GM21717 (cell line): ENCODE results near the gene MYADM.
"Not testable (repeated sequence)": the region's sequence is repeated elsewhere in the genome, so short reads cannot be mapped to it uniquely, and the experiment has no call there.

Experiments
- ATAC-seq: cut with Tn5 transposase; IDR thresholded peaks from one replicate; pipeline ENCODE4 v1.9.1; 2021; ENCODE audit warnings: mild to moderate bottlenecking, moderate library complexity; ENCODE audit not compliant: unreplicated experiment

The MYADM gene

DNA sequence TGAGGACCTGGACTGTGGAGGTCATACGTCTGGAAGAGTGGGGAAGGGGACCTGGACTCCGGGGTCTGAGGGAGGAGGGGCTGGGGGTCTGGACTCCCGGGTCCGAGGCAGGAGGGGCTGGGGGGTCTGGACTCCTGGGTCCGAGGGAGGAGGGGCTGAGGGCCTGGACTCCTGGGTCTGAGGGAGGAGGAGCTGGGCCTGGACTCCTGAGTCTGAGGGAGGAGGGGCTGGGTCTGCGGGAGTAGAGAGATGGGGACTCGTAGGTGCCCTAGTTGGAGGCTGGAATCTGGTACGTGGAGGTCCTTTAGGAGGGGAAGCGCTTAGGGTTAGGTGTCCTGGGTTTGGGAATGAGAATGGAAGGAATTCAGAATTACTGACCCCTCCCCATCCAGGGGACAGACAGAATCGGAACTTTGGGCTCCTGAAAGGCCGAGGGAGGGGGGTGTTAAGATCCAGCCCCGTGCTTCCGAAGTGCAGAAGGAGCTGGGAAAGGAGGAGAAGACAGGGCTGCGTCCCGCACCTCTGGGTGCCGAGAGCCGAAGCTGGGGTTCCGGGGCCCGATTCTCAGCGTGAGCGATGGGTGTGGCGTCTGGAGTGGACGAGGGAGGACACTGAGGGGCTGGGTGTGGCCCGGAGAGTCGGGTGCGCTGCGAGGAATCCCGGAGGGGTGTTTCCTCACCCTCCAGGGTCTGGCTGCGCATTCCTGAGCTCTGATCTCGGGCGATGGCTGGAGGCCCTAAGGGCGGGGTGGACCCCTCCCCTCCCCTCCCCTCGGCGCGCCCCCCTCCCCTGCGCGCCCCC is 608 bp downstream of the MYADM start:
- no peak for ATAC-seq

DNA sequence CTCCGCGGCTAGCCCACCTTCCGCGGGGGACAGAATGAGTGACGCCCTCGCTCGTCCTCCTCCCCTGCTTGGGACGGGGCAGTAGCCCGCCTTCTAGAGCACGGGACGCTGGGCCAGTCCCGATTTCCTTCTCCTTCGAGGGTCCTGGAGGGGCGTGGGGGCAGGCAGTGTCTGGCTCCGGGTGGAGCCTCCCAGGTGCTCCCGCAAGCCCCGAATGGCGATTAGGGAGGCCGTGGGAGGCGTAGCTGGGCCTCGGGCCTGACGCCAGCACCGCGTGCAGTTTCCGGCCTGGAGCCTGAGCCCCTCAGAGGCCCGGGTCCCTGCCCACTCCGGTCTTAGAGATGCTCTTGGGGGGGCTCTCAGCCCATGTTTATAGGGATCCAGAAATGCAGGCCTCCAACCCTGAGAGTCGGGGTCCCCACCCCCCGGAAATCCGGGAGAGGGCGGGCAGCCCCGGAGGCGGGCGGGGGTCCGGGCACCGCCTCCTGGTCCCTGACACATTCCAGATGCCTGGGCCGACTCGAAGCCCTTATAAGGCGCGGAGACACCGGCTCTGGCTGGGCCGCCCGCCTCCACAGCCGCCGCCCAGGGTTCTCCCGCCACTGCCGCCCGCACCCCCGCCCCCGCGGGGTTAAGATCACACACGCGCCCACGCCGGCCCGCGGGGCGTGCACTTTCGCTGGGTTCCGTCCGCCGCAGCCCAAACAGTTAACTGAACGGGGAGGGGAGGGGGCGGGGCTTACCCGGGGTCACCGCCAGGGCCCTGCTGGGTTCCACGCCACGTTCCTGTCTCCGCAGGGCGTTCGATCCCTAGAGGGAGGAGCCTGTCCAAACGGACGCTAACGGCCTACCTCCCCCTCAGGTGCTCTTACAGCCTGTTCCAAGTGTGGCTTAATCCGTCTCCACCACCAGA is 1.5 kb downstream of the MYADM start:
- ATAC-seq = no peak

DNA sequence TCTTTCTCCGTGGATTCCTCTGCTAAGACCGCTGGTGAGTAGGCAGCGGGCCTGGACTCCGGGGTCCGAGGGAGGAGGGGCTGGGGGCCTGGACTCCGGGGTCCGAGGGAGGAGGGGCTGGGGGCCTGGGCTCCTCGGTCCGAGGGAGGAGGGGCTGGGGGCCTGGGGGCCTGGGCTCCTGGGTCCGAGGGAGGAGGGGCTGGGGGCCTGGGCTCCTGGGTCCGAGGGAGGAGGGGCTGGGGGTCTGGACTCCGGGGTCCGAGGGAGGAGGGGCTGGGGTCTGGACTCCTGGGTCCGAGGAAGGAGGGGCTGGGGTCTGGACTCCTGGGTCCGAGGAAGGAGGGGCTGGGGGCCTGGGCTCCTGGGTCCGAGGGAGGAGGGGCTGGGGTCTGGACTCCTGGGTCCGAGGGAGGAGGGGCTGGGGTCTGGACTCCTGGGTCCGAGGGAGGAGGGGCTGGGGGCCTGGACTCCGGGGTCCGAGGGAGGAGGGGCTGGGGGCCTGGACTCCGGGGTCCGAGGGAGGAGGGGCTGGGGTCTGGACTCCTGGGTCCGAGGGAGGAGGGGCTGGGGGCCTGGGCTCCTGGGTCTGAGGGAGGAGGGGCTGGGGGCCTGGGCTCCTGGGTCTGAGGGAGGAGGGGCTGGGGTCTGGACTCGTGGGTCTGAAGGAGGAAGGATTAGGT is 2.3 kb downstream of the MYADM start:
- not testable (repeated sequence) for ATAC-seq

DNA sequence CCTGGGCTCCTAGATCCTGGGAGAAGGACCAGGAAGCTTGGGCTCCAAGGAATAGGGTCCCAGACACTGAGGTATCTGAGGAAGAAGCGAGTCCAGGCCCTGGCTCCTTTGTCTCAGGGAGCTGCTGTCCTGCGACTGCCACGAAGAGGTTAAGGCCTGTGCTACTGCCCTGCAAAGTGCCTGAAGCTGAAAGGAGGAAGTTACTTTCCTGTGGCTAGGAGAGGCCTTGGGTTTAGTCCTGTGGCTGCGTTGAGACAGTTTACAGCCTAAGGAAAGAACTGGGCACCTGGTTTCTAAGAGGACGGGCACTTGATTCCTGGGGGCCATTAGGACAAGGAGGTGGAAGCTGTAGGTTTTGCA is 2.8 kb downstream of the MYADM start:
- no peak for ATAC-seq

DNA sequence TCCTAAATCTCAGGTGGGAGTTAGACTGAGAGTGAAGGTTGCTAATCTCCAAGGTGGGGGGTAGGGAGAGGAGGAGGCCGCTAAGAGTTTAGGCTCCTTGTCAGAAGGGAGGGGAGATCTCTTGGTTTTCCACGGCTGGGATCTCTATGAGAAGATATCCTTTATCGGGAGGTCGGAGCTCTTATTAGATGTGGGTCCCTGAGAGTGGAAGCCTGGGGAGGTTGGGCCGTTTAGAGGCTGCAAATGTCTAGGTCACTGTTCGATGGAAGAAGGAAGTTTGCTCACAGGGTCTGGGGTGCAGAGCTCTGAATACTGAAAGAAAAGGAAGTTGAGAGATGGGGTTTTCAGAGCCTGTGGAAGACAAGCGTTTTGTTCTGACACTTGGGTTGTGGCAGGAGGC is 3.8 kb downstream of the MYADM start:
- no peak for ATAC-seq

DNA sequence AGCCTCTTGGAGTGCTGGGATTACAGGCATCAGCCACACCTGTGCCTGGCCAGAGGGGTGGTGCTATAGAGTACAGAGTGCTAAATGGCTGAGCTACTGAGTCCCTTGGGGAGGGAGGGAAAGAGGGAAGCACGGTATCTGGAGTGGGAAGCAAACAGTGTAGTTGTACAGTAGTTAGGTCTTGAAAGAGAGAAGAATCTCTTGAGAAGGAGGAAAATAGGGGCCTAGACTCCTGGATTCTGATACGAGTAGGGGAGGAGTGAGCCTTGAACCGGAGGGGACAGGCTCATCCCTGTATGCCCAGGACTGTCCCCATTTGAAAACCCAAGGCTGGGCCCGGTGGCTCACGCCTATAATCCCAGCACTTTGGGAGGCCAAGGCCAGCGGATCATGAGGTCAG is 5.1 kb downstream of the MYADM start:
- no peak for ATAC-seq

DNA sequence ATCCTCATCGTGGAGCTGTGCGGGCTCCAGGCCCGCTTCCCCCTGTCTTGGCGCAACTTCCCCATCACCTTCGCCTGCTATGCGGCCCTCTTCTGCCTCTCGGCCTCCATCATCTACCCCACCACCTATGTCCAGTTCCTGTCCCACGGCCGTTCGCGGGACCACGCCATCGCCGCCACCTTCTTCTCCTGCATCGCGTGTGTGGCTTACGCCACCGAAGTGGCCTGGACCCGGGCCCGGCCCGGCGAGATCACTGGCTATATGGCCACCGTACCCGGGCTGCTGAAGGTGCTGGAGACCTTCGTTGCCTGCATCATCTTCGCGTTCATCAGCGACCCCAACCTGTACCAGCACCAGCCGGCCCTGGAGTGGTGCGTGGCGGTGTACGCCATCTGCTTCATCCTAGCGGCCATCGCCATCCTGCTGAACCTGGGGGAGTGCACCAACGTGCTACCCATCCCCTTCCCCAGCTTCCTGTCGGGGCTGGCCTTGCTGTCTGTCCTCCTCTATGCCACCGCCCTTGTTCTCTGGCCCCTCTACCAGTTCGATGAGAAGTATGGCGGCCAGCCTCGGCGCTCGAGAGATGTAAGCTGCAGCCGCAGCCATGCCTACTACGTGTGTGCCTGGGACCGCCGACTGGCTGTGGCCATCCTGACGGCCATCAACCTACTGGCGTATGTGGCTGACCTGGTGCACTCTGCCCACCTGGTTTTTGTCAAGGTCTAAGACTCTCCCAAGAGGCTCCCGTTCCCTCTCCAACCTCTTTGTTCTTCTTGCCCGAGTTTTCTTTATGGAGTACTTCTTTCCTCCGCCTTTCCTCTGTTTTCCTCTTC is 6.3 kb downstream of the MYADM start:
- ATAC-seq = no peak

DNA sequence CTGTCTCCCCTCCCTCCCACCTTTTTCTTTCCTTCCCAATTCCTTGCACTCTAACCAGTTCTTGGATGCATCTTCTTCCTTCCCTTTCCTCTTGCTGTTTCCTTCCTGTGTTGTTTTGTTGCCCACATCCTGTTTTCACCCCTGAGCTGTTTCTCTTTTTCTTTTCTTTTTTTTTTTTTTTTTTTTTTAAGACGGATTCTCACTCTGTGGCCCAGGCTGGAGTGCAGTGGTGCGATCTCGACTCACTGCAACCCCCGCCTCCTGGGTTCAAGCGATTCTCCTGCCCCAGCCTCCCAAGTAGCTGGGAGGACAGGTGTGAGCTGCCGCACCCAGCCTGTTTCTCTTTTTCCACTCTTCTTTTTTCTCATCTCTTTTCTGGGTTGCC is 6.9 kb downstream of the MYADM start:
- no peak for ATAC-seq

DNA sequence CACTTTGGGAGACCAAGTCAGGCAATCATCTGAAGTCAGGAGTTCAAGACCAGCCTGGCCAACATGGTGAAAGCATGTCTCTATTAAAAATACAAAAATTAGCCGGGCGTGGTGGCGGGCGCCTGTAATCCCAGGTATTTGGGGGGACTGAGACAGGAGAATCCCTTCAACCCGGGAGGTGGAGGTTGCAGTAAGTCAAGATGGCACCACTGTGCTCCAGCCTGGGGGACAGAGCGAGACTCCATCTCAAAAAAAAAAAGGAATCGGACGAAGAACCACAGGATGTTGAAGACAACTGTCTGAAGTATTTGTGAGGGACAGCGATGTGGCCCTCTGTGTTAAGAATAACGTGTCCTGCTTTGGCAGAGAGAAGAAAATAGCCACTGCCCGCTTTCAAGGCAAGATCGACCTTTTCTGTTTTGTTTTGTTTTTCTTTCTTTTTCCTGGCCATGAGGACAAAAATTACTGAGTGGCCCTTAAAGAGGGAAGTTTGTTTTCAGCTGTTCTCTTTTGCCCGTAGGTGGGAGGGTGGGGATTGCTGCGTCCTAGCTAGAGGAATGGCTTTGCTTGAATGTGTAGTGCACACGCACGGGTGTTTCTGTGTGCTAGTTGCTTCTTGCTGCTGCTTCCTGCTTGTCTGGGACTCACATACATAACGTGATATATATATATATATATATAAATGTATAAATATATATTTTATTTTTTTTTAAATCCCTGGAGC is 8.1 kb downstream of the MYADM start:
- no peak for ATAC-seq

DNA sequence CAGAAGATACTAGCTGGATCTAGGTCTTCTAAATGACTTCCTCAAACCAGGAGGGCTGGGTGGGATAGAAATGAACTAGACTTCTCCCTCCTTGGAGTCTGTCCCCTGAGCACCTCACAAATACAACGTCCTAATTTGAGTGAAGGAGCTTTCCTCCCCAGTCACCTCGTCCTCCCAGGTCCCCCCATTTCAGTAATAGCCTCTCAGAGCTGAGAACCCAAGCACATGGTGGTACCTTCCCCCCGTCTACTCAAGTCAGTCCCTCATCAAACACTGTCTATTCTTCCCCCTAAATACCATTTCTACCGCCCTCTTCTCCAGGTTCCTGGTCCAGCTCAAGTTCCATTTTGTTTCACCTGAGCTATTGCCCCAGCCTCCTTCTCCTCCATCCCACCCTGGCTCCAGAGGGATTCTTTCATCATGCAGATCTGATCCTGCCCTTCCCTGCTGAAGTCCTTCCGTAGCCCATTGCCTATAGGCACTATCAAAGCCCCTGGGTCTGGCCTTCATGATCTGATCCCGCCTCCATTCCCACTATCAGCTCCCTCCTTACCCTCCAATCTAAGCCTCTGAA is 9.1 kb downstream of the MYADM start:
- ATAC-seq = no peak

DNA sequence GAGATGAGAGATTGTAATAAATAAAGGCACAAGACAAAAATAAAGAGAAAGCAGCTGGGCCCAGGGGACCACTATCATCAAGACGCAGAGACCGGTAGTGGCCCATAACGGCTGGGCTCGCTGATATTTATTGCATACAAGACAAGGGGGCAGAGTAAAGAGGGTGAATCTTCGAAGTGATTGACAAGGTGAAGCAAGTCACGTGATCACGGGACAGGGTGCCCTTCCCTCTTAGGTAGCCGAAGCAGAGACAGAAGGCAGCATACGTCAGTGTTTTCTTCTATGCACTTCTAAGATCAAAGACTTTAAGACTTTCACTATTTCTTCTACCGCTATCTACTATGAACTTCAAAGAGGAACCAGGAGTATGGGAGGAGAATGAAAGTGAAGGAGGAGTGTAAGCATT is 9.7 kb downstream of the MYADM start:
- ATAC-seq = no peak

DNA sequence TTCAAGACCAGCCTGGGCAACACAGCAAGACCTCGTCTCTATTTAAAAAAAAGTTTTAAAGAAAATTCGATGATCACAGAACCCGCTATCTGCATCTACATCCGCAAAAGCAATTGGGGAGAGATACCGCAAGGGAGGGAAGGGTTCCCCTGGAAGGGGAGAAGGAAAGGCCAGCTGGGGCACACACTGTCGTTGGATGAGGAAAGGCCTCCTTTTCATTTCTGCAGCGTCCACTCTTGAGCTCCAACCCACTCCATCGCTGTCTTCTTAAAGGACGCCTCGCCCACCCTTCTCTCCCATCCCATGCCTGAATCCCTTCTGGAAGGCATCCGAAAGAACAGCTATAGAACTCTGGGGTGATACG is 11.1 kb downstream of the MYADM start:
- no peak for ATAC-seq

DNA sequence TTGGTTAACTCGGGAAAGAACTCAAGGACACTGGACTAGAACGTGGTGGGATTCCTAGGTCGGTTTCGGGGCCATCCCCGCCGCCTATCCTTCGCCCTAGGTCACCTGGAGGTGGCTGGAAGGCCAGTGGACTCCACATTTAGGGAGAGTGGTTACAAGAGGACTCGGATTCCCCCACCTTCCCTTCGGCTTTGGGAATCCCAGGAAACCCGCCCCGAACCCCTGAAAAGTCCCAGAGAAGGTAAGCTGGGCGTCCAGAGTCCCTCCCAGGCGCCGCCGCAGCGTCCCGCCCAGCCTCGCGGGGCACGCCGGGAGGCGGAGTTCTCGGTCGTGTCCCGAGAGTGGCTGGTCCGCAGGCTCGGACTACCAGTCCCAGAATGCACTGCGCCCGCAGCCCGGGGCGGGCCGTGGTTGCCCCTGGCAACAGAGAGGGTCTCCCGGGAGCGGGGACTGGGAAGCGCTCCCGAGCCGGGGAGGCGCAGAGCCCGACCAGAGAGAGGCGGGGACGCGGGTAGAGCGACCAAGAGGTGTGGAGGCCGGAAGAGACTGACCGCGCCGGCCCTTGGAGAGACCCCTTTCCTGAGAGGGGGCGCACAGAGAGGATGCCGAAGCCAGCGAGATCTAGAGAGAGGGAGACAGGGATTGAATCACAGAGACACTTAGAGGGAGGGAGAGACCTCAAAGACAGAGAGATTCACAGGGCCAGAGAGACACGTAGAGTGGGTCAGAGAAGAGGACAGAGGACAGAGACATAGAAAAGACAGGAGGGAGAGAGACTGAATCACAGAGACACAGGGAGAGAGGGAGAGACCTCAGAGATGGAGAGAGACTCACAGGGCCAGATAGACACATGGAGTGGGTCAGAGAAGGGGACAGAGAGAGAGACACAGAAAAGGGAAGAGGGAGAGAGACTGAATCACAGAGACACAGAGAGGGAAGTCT is 11.7 kb downstream of the MYADM start:
- ATAC-seq = peak; percentile 68

DNA sequence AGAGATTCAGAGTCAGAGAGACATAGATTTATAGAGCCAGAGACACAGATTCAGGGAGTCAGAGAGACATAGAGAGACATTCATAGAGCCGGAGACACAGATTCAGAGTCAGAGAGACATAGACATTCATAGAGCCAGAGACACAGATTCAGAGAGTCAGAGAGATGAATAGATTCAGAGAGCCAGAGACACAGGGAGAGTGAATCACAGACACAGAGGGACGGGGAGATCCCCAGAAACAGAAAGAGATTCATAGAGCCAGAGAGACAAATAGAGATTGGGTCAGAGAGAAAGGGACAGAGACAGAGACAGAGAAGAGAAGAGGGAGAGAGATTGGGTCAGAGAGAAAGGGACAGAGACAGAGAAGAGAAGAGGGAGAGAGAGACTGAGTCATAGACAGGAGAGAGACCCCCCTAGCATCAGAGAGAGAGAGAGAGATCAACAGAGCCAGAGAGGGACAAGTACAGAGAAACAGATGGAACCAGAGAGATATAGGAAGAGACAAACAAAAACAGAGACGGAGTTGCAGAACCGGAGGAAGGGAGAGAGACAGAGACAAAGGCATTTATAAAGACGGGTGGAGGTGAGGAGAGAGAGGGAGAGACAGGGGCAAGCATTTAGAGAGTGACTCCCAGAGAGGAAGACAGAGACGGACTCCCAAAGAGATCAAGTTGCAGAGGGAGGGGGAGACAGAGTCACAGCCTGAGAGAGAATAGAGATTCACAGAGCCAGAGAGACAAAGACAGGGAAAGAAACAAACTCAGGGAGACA is 13.2 kb downstream of the MYADM start:
- no peak for ATAC-seq

DNA sequence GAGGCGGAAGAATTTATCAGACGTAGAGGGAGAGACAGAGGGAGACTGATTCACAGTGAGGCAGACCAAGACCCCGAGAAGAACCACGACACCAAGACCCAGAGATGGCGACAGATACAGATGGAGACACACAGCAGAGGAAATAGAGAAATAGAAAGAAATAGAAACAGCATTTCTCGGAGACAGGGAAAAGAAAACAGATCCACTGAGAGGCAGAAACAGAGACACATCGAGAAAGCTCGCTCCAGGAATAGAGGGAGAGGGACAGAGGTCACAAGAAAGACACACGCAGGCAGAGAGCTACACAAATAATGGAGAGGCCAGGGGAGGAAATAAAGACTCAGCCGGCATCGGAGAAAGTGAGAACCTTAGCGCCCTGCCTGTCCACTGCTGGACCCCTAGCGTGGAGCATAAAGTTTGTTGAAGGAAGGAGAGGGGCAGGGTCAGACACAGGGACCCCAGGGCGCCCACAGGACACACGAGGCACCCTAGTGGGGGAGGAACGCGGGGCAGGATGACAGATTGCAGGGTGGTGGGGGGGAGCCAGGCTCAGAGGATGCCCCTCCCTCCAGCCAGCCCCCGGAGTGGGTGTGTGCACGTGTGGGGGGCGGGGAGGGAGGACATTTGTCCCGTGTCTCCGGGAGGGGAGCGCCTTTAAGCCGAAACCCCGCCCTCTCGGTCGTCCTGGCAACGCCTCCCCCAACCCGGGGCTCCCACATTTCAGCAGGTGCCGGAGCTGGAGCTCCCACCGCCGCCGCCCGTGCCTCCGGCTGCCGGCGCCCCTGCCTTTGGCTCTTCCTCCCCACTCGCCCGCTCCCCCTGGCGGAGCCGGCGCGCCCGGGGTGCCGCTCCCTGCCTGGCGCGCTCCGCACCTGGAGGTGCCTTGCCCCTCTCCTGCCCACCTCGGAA is 14.1 kb downstream of the MYADM start, which contains the start of gene PRKCG:
PRKCG (plus strand) TSS at position 716 of the 909 bp plus-strand sequence. CDS start 298 bp downstream, outside the sequence.
- no peak for ATAC-seq

DNA sequence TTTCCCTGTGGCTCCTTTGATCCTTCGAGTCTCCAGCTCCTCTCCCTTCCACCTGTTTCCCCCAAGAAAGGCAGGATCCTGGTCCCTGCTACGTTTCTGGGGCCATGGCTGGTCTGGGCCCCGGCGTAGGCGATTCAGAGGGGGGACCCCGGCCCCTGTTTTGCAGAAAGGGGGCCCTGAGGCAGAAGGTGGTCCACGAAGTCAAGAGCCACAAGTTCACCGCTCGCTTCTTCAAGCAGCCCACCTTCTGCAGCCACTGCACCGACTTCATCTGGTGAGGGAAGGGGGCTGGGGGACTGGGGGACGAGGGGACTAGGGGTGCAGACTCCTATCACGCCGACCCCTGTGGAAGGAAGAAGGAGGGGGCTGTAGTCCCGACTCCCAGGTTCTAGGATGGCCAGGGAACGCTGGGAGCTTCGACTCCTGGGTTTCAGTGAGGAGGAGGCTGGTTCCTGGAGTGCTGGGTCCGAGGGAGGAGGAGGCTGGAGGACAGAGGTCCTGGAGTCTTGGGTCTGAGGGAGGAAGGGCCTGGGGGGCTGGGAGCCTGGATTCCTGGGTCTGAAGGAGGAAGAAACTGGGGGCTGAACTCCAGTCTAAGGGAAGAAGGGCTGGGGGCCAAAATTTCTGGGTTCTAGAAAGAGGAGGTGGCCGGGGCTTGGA is 14.8 kb downstream of the MYADM start:
- no peak for ATAC-seq
